NB4 (cell line): ENCODE results near the gene FBXO48.
A peak's percentile ranks its signal among the peaks of the same experiment; 100 is the strongest.

Source experiments
- DNase-seq: peaks from one replicate; pipeline ENCODE4 v3.0.0; 2010; ENCODE audit warnings: low read depth
- H3K4me3 ChIP-seq: one replicate; pipeline ENCODE4 v1.5.1; 2011; ENCODE audit warnings: mild to moderate bottlenecking, low read depth, low read length, moderate library complexity
- MYC ChIP-seq: IDR thresholded peaks from 2 replicates; pipeline ENCODE4 v1.6.1; 2011; ENCODE audit warnings: low read depth, low read length
- POLR2A ChIP-seq: IDR thresholded peaks from 2 replicates; pipeline ENCODE4 v1.6.1; 2011; ENCODE audit warnings: mild to moderate bottlenecking; ENCODE audit not compliant: insufficient read length; ENCODE audit errors: extremely low read depth
- TF ChIP-seq, protein P1 (sequence below): IDR thresholded peaks from 2 replicates; pipeline ENCODE4 v1.6.1; 2011; ENCODE audit warnings: low read depth, low read length
- TF ChIP-seq, protein P2 (sequence below): IDR thresholded peaks from one replicate; pipeline ENCODE4 v1.5.1; 2012; ENCODE audit warnings: low read depth, low read length

Gene FBXO48

DNA sequence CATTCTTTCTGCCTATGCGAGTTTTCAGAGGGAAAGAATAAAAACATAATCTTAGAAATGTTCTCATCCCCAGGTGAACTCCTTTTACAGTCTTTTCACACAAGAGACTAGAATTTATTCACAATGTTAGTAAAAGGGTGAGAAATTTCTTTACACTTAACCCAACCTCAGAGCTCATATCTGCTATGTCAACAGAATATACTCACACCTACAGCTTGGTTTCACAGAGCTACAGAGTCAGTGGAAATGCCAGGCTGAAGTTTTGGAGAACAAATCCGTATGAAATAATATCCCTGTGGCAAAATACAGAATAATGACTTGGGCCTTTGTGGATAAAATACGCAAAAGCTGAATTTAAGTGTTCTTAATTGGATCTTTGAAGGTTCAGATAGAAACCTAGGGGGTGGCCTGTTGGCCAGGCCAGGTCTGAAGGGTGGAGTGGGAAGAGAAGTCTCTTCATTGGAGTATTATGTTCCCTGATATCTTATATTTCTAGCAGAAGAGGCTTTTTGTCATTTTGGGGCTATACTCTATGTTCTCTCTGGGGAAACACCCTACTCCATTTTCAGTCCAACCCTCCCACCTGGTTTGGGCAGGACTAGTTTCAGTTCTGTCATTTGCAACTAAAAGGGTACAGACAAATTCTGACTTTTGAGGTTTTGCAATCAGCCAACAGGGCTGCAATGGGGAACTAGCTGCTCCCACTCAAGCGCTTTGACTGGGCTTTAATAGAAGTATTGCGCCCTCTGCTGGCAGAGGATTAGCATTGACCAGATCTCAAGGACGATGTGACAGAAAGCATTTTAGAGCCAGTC is 25.7 kb downstream of the FBXO48 start:
- TF ChIP-seq, protein P1, sequence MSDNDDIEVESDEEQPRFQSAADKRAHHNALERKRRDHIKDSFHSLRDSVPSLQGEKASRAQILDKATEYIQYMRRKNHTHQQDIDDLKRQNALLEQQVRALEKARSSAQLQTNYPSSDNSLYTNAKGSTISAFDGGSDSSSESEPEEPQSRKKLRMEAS: no peak
- TF ChIP-seq POLR2A (no peak), MYC (no peak)
- TF ChIP-seq, protein P2, sequence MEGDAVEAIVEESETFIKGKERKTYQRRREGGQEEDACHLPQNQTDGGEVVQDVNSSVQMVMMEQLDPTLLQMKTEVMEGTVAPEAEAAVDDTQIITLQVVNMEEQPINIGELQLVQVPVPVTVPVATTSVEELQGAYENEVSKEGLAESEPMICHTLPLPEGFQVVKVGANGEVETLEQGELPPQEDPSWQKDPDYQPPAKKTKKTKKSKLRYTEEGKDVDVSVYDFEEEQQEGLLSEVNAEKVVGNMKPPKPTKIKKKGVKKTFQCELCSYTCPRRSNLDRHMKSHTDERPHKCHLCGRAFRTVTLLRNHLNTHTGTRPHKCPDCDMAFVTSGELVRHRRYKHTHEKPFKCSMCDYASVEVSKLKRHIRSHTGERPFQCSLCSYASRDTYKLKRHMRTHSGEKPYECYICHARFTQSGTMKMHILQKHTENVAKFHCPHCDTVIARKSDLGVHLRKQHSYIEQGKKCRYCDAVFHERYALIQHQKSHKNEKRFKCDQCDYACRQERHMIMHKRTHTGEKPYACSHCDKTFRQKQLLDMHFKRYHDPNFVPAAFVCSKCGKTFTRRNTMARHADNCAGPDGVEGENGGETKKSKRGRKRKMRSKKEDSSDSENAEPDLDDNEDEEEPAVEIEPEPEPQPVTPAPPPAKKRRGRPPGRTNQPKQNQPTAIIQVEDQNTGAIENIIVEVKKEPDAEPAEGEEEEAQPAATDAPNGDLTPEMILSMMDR: peak; percentile 87
- DNase-seq: peak; percentile 98
- no peak overlapping the region for H3K4me3 ChIP-seq

DNA sequence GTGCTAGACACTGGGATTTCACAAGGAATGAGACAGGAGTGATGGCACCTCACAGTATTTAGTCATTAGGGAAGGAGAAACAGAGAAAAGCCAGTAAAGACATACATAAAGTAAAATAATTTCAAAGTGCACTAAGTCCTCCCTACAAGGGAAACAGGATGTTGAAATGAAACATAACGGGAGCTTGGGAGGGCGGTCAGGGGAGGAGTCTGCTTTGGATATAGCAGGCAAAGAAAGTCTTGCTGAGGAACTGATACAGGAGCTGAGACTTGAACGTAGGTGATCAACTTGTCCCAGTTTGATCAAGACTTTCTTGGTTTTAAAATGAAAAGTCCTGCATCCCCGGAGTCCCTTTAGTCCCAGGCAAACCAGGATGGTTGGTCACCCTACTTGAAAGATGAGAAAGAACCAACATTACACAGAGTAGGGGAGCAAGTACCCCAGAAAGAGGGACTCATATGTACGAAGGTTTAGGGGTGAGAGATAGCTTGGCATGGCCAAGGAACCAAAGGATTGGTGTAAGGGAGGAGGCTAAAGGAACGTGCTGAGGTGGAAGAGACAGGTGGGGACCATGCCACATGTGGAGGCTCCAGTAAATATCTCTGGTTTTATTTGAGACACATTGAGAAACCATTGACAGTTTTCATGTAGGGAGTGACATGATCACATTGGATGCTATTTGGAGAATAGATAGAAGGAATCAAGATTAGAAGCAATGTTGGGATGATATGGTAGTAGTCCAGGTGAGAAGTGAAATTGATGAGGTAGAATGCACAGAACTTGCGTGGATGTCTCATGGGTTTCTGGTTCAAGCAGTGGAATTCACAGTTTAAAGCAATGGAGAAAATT is 28.4 kb downstream of the FBXO48 start:
- TF ChIP-seq POLR2A (peak; percentile 81), MYC (peak; percentile 55; the same call in 1 of the 2 replicates)
- TF ChIP-seq, protein P1: peak; percentile 57
- TF ChIP-seq, protein P2: no peak
- peak overlapping the region; percentile 37 for H3K4me3 ChIP-seq
- peak; percentile 89 for DNase-seq

DNA sequence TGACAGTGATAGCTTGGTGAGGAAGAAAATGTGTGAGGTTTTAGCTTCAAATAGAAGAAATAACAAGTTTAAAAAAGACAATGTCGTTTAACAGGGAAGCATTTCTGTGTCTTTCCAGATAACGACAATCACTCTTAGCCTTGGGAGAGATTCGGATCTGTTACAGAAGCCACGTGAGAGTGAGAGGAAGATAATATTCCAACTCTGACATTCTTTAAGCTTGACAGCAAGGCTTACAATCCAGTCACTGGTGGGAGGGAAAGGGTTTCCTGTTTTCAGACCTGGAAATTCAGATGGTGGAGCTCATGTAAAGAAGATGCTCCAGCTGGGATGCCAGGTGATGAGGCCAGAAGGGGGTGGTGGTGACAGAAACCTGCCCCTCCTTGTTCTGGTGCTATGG is 30.8 kb downstream of the FBXO48 start:
- no peak for TF ChIP-seq POLR2A
- no peak overlapping the region for H3K4me3 ChIP-seq
- no peak for DNase-seq

DNA sequence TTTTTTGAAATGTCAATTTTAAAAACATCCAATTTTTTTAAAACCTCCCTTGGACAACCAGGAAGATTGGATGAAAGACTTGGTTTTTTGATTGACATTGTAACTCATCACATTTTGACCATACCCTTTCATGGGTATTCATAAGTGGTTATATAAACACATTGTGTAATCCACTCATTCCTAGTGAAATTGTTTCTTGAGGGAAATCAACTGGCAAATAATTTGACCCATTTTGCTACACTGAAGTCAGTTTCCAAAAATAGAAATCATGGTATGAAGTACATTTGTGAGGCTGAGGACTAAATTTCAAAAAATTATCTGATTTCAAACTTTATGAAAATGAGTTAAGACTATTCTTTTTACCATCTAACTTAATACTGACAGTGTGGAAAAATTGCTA is 31.5 kb downstream of the FBXO48 start:
- TF ChIP-seq, protein P1: no peak
- TF ChIP-seq, protein P2: no peak
- TF ChIP-seq POLR2A: no peak
- TF ChIP-seq MYC: no peak
- H3K4me3 ChIP-seq: no peak overlapping the region
- DNase-seq: no peak

DNA sequence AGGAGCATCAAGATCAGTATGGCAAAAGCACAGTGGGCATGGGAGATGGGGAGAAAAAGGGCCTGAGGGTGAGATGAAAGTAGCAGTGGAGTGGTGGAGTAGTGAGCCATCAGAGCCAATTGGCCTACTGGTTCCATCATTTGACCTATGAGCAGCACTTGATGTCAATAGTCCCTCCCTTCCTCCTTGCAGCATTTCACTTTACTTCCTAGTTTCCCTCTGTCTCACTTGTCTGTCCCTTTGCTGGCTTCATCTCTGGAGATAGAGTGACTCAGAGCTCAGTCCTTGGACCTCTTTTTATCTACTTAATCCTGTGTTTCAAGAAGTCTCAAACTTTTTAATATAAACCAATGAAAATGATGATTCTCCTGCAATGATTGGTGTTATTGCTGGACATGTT is 32.1 kb downstream of the FBXO48 start:
- TF ChIP-seq POLR2A: no peak
- TF ChIP-seq MYC: no peak
- no peak overlapping the region for H3K4me3 ChIP-seq
- peak; percentile 69 for DNase-seq

DNA sequence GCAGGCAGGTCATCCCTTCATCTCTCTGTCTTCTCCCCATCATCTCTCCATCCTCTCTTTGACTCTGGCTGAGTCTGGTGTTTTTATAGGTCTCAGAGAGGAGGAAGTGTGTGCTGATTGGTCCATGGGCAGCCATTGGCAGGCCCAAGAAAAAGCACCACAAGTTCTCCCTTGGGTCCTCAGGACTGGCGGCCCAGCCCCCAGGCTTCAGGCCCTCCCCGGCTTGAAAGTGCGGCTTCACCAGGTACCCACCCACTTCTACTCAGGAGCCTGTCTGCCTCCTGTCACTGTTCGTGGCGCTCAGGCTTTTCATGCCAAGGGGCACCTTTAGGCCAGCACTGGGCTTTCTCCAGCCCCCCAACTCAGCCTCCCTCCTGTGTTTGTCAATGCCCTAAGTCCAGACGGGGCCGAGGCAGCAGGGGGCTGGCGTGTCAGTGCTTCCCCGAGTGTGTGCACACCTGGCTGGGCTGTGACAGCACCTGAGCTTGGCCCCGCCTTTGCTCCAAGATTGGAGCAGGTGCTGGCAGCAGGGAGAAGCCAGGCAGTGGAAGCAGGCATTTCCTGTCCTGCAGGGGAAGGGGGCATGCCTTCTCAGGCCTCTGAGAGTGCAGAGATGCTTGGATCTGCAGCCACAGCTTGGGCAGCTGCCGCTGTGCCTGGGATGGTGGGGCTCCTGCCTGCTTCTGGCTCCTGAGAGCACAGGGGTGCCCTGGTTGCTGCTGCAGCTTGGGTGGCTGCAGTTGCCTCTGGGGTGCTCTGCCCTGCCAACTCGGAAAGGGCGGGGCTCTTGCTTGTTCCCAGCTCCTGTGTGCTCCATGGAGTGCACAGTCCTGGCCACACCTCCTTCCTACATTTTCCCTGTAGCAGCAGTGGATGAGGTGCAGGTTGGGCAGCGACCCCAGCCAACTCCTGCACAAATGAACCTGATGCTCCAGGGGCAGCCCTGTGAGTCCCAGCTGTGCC is 34.1 kb downstream of the FBXO48 start:
- no peak overlapping the region for H3K4me3 ChIP-seq
- TF ChIP-seq, protein P2: no peak
- TF ChIP-seq POLR2A: no peak
- no peak for DNase-seq
